Thoracic aorta (tissue), 2 donors: ENCODE data around the gene FXR1. TPM values are rescaled to one million over a fixed set of nuclear protein-coding genes. Genes with fewer than 3 reads are reported as not detected.

ENCODE experiments used
- ATAC-seq: fragments of 150-250 bp; one replicate; pipeline ENCODE4 v1.8.0; 2017; ENCODE audit warnings: low read depth; ENCODE audit not compliant: insufficient number of reproducible peaks, low FRiP score
- DNase-seq: peaks from one replicate; pipeline ENCODE4 v3.0.0-alpha.2; 2020; ENCODE audit warnings: low spot score
- H3K27ac ChIP-seq, 2 donors: fragments of 200-600 bp; sonication (generic); 1 replicate in 1 of 2; 2 replicates in 1 of 2; pipeline ENCODE4 v1.5.1; 2016; ENCODE audit warnings: mild to moderate bottlenecking in 2 of 2, moderate library complexity in 2 of 2
- H3K27me3 ChIP-seq: fragments of 200-600 bp; sonication (generic); replicated peaks from 2 replicates; pipeline ENCODE4 v1.6.0; 2016; ENCODE audit warnings: mild to moderate bottlenecking; ENCODE audit not compliant: insufficient read depth
- H3K36me3 ChIP-seq: fragments of 200-600 bp; sonication (generic); one replicate; pipeline ENCODE4 v1.5.1; 2016
- H3K4me1 ChIP-seq, 2 donors: fragments of 200-600 bp; sonication (generic); 1 replicate in 1 of 2; 2 replicates in 1 of 2; pipeline versions ENCODE4 v1.5.1 to v1.6.0; 2016; ENCODE audit warnings: low read depth in 2 of 2, mild to moderate bottlenecking in 1 of 2; ENCODE audit not compliant: control insufficient read depth in 1 of 2
- H3K4me3 ChIP-seq: fragments of 200-600 bp; sonication (generic); 2 replicates; pipeline ENCODE4 v1.5.1; 2016; ENCODE audit warnings: mild to moderate bottlenecking
- H3K9me3 ChIP-seq: fragments of 200-600 bp; sonication (generic); 2 replicates; pipeline ENCODE4 v1.5.1; 2016
- CTCF ChIP-seq: fragments of 200-600 bp; sonication (generic); IDR thresholded peaks from one replicate; pipeline ENCODE4 v1.5.1; 2019; ENCODE audit warnings: antibody characterized with exemption
- total RNA-seq, 2 donors: library from RNA; depleted of rRNA; stranded (reverse); fragments of >200 nt; gene quantifications; one replicate each; pipeline versions ENCODE4 v1.1.0 to v1.2.3, GENCODE V29; 2016

FXR1 gene
- total RNA-seq, 2 donors from 2014 or later, result 103 to 112 TPM

GRCh38 chr3:181006541-181006940 is 94.1 kb downstream of the FXR1 start:
- Histone ChIP-seq H3K27ac (no peak overlapping the region), H3K36me3 (no peaks in the 10 kb centered on the region), H3K9me3 (peaks cover 7% of the 10 kb centered on the region), H3K27me3 (no peaks in the 10 kb centered on the region), H3K4me3 (no peak overlapping the region), H3K4me1 (no peaks in the 10 kb centered on the region)
- DNase-seq, result no peak
- TF ChIP-seq CTCF, result no peak
- no peak for ATAC-seq

- no peaks in the 10 kb centered on the region for H3K27me3 ChIP-seq
- ATAC-seq (no peak), DNase-seq (no peak)
- H3K36me3 ChIP-seq, result no peaks in the 10 kb centered on the region
- H3K4me1 ChIP-seq, result no peaks in the 10 kb centered on the region
- H3K4me3 ChIP-seq, result no peak overlapping the region
- H3K27ac ChIP-seq, result no peak overlapping the region
- peaks cover 4% of the 10 kb centered on the region for H3K9me3 ChIP-seq
- no peak for TF ChIP-seq CTCF
These were observed 94.8 kb downstream of the FXR1 start for GRCh38 chr3:181007262-181007661.

- no peak for ATAC-seq
- TF ChIP-seq CTCF, result no peak
- Histone ChIP-seq H3K27me3 (no peaks in the 10 kb centered on the region), H3K27ac (no peak overlapping the region), H3K36me3 (no peaks in the 10 kb centered on the region), H3K9me3 (no peaks in the 10 kb centered on the region), H3K4me1 (no peaks in the 10 kb centered on the region), H3K4me3 (no peak overlapping the region)
- no peak for DNase-seq
These were observed 96.3 kb downstream of the FXR1 start for GRCh38 chr3:181008796-181009195.

GRCh38 chr3:181009225-181009624 is 96.8 kb downstream of the FXR1 start:
- DNase-seq, result no peak
- Histone ChIP-seq H3K4me1 (no peaks in the 10 kb centered on the region), H3K27ac (no peak overlapping the region), H3K9me3 (no peaks in the 10 kb centered on the region), H3K36me3 (no peaks in the 10 kb centered on the region), H3K27me3 (no peaks in the 10 kb centered on the region), H3K4me3 (no peak overlapping the region)
- no peak for TF ChIP-seq CTCF
- no peak for ATAC-seq

- no peak for TF ChIP-seq CTCF
- Histone ChIP-seq H3K9me3 (no peaks in the 10 kb centered on the region), H3K4me1 (no peaks in the 10 kb centered on the region), H3K27ac (no peak overlapping the region), H3K4me3 (no peak overlapping the region), H3K27me3 (no peaks in the 10 kb centered on the region), H3K36me3 (no peaks in the 10 kb centered on the region)
- ATAC-seq (no peak), DNase-seq (no peak)
These were observed 105.2 kb downstream of the FXR1 start for GRCh38 chr3:181017690-181018089.
